GM12873 (cell line): ENCODE data around the gene ZDHHC6.

Source experiments
- CTCF ChIP-seq: IDR thresholded peaks from 2 replicates; pipeline ENCODE4 v1.5.1; 2012; ENCODE audit warnings: low read depth, mild to moderate bottlenecking, moderate library complexity, low read length, control low read depth; ENCODE audit not compliant: insufficient read depth; ENCODE audit errors: missing control alignments

ZDHHC6 gene

DNA sequence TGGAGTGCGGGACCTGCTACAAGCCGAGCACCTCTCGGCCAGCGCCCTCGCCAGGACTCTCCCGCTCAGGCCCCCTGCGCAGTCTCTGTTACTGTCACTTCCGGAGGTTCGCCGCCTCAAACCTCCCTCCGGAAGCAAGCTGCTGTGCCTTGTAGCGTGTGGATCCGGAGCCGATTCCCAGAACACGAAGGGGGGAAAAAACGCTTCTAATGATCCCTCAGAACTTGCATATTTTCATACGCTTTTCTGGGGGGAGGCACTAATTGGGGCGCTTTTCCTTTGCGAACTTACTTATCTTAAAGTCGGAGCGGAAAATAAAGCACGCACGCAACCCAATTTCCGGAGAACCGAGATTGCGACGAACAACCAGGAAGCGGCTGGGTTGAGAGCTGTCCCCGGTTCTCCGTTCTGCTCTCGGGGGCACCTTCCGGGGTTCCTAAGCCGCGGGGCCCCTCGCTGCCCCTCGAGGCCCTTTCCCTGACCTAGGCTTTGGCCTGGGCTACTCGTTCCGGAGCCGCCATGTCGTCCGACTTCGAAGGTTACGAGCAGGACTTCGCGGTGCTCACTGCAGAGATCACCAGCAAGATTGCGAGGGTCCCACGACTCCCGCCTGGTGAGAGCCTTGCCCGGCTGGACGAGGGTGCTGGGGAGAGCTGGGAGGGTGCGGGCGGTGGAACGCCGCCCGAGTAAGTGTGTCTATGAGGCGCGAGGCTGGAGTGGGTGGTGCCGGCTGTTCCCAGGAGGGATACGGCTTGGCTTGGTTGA, at the start of gene ZDHHC6, which contains the start of gene VTI1A:
TSS of gene ZDHHC6 (minus strand) at position 60 of the 765 bp plus-strand sequence. CDS start 1,478 bp downstream, outside the sequence.
TSS of gene VTI1A (plus strand) at position 361 of the 765 bp plus-strand sequence. CDS start at position 520, 159 bp downstream.
- peak; percentile 44 for TF ChIP-seq CTCF

- TF ChIP-seq CTCF = no peak
Measured at GRCh38 chr10:112492736-112493135, 46.0 kb upstream of the ZDHHC6 start.

- TF ChIP-seq CTCF = no peak
Measured at GRCh38 chr10:112491144-112491543, 44.4 kb upstream of the ZDHHC6 start.

DNA sequence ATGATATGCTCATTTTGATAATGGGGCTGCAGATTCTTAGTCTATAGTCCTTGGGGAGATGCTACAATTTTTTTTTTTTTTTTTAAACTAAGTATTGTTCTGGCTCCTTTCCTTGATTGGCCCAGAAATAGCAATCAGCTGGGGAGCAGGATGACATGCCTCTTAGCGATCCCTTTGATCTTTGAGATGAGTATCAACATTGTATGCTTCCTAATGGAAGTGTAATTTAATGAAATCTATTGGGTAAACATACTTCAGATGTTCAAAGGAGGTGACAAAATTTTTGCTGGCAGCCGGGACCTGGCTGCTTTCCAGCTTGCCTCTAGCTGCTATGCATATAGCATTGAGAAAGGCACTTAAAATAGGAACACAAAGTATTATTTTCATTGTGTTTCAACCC, 43.8 kb upstream of the ZDHHC6 start:
- no peak for TF ChIP-seq CTCF

DNA sequence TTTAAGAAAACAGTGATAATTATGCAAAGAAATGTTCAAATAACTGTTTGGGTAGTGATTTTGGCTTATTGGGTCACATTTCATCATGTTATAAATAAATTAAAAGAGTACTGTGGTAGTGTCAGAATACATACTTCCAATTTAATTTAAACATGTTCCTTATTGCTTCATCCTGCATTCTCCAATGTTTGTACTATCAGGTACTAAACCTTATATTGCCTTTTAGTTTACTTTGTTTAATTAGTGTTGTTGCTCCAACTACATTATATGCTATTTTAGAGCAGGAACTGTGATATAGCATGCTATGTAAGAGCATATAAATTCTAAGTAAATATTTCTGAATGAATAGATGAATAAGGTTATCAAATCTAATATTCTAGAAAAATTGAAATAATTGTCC, 41.2 kb upstream of the ZDHHC6 start:
- TF ChIP-seq CTCF = no peak

- TF ChIP-seq CTCF = no peak
Measured at GRCh38 chr10:112484399-112484798, 37.7 kb upstream of the ZDHHC6 start.

GRCh38 chr10:112481602-112482001, 34.9 kb upstream of the ZDHHC6 start:
- TF ChIP-seq CTCF = no peak
